Stomach smooth muscle (tissue), 2 donors: Measurements from ENCODE around the gene KLHL20.

Experiments used
- H3K27ac ChIP-seq: one replicate; pipeline ENCODE4 v1.7.0; 2013; ENCODE audit warnings: mild to moderate bottlenecking, low read length, inconsistent platforms
- H3K27me3 ChIP-seq, 2 donors: one replicate each; pipeline ENCODE4 v1.7.0; 2013; ENCODE audit warnings: low read length in 2 of 2; ENCODE audit not compliant: insufficient read depth in 2 of 2, control insufficient read depth in 1 of 2
- H3K36me3 ChIP-seq, 2 donors: one replicate each; pipeline ENCODE4 v1.7.0; 2013; ENCODE audit warnings: low read length in 2 of 2; ENCODE audit not compliant: control insufficient read depth in 2 of 2, insufficient read depth in 2 of 2
- H3K4me1 ChIP-seq: one replicate; pipeline ENCODE4 v1.7.0; 2013; ENCODE audit warnings: low read length; ENCODE audit not compliant: control insufficient read depth, insufficient read depth
- H3K4me3 ChIP-seq, 2 donors: one replicate each; pipeline ENCODE4 v1.7.0; 2013; ENCODE audit warnings: low read length in 2 of 2
- H3K9ac ChIP-seq, 2 donors: one replicate each; pipeline ENCODE4 v1.7.0; 2013; ENCODE audit warnings: low read length in 2 of 2, mild to moderate bottlenecking in 1 of 2
- H3K9me3 ChIP-seq, 2 donors: one replicate each; pipeline ENCODE4 v1.7.0; 2013; ENCODE audit warnings: low read length in 2 of 2; ENCODE audit not compliant: control insufficient read depth in 2 of 2
- donor health status: healthy.
- donor health status: Pancreatic carcinoma.

The KLHL20 gene

DNA sequence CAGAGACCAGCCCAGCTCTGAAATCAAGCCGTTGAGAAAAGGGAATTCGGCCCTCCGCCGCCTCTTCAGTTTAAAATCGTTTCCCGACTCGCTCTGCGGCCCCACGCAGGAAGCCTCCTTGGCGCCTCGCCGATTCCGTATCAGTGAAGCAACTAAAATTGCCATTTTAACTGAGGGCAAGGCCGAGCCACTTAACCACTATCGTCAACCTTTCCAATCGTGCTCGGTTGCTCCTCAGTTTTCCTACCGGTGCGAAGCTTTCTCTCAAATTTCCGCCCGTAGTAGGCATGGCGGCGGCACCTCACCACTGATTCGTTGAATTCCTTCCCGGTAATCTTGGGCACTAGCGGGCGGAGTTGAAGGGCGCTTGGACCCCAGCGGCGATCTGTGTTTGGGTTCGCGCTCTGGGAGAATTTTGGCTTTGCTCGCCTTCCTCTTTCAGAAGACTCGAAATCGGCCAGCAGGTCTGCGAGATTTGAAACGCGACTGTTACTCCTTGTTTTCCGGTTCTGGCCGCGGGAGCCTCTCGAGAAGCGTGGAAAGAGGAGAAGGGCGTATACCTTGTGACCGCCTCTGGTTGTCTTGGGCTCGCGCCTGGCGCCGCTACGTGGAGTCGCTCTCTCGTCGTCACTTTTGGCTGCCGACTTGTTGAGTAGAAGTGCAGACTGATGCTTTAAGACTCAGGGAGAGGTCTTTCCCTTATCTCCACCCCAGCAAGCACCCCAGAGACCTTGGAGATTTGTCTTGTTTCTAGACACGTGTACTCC lies 109.7 kb downstream of the KLHL20 start, which contains the start of the genes CENPL and DARS2:
Gene CENPL (minus strand): TSS at position 569 of the 767 bp plus-strand sequence. CDS start 13,584 bp downstream, outside the sequence.
Gene DARS2 (plus strand): TSS at position 359 of the 767 bp plus-strand sequence. CDS start 557 bp downstream, outside the sequence.
- Histone ChIP-seq H3K4me3 (peak within 1 kb of the TSS; percentile 89 to 95), H3K36me3 (no peaks in the 10 kb centered on the region), H3K9me3 (no peaks in the 10 kb centered on the region), H3K9ac (peak within 1 kb of the TSS; percentile 82 to 96), H3K4me1 (peaks cover 7% of the 10 kb centered on the region), H3K27ac (peak within 1 kb of the TSS; percentile 91), H3K27me3 (no peaks in the 10 kb centered on the region)

DNA sequence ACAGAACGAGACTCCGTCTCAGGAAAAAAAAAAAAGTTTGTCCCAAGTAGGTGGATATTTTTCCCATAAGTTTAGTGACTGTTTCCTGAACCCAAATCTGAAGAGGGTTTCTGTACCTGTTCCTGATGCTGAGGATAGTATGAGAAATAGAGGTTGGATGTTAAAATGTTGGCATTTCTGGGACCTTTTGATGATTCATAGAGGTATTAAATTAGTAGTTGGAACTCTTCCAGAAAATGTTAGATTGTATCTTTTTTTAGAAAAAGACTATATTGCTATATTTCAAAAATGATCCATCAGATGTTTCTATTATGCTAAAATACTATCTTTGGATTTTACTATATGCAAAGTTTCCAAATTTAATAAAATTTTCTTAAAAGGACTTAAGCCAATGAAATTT lies 112.8 kb downstream of the KLHL20 start:
- H3K9ac ChIP-seq, result no peak overlapping the region
- H3K4me3 ChIP-seq, result no peak overlapping the region
- H3K36me3 ChIP-seq, result peaks cover 0 to 6% of the 10 kb centered on the region in 2 donors
- no peaks in the 10 kb centered on the region for H3K9me3 ChIP-seq
- H3K4me1 ChIP-seq, result peaks cover 7% of the 10 kb centered on the region
- H3K27me3 ChIP-seq, result no peaks in the 10 kb centered on the region
- H3K27ac ChIP-seq, result no peak overlapping the region

- no peaks in the 10 kb centered on the region for H3K4me1 ChIP-seq
- H3K9ac ChIP-seq, result no peak overlapping the region
- H3K27me3 ChIP-seq, result no peaks in the 10 kb centered on the region
- no peak overlapping the region for H3K4me3 ChIP-seq
- no peak overlapping the region for H3K27ac ChIP-seq
- peaks cover 17 to 22% of the 10 kb centered on the region in 2 donors for H3K36me3 ChIP-seq
- H3K9me3 ChIP-seq, result no peaks in the 10 kb centered on the region
These were observed 118.0 kb downstream of the KLHL20 start for GRCh38 chr1:173832748-173833147.
